Measurements from ENCODE around the gene SYNPO2.
"Not testable (repeated sequence)": the region's sequence is repeated elsewhere in the genome, so short reads cannot be mapped to it uniquely, and the experiment has no call there.

DNA sequence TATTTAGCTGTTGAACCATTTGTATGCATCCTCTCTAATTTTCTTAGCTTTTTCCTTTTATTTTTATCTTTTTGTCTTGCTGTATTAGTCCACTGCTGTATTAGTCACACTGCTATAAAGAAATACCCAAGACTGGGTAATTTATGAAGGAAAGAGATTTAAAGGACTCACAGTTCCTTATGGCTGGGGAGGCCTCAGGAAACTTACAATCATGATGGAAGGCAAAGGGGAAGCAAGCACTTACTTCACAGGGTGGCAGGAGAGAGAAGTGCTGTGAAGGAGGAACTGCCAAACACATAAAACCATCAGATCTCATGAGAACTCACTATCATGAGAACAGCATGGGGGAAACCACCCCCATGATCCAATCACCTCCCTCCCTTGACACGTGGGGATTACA, 114.3 kb downstream of the SYNPO2 start:
- TF ChIP-seq, protein P1, sequence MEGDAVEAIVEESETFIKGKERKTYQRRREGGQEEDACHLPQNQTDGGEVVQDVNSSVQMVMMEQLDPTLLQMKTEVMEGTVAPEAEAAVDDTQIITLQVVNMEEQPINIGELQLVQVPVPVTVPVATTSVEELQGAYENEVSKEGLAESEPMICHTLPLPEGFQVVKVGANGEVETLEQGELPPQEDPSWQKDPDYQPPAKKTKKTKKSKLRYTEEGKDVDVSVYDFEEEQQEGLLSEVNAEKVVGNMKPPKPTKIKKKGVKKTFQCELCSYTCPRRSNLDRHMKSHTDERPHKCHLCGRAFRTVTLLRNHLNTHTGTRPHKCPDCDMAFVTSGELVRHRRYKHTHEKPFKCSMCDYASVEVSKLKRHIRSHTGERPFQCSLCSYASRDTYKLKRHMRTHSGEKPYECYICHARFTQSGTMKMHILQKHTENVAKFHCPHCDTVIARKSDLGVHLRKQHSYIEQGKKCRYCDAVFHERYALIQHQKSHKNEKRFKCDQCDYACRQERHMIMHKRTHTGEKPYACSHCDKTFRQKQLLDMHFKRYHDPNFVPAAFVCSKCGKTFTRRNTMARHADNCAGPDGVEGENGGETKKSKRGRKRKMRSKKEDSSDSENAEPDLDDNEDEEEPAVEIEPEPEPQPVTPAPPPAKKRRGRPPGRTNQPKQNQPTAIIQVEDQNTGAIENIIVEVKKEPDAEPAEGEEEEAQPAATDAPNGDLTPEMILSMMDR (optimal IDR thresholded peaks at IDR 0.05 in 1 of 3, IDR thresholded peaks at IDR 0.05 in 1 of 3, conservative IDR thresholded peaks at IDR 0.05 in 1 of 3; ENCODE audit: extremely low read depth in 1 of 3, insufficient read depth in 2 of 3, low read length in 3 of 3), result not testable (repeated sequence)
- TF ChIP-seq EZH2 (IDR thresholded peaks at IDR 0.05; ENCODE audit: low read length), result not testable (repeated sequence)
